ENCODE measurements around the gene EPHA5. TPM values are rescaled to one million over a fixed set of nuclear protein-coding genes. Genes with fewer than 3 reads are reported as not detected.

The EPHA5 gene
- total and polyA plus RNA-seq, 2 donors: 0.05 TPM

- Histone ChIP-seq H3K27me3 (ENCODE audit: control insufficient read depth in 2 of 2, insufficient read depth in 1 of 2, low read length in 1 of 2) (no peaks in the 10 kb centered on the region), H3K4me3 (ENCODE audit: low read length in 2 of 2) (no peak overlapping the region), H3K4me1 (ENCODE audit: control insufficient read depth in 2 of 2, insufficient read depth in 2 of 2, low read length in 2 of 2) (no peaks in the 10 kb centered on the region), H3K36me3 (ENCODE audit: control insufficient read depth in 2 of 2, insufficient read depth in 2 of 2, low read length in 1 of 2) (no peaks in the 10 kb centered on the region), H3K9me3 (ENCODE audit: control insufficient read depth in 2 of 2, insufficient read depth in 1 of 2, low read length in 1 of 2) (no peaks in the 10 kb centered on the region), H3K27ac (ENCODE audit: low read depth in 1 of 2, low read length in 1 of 2) (no peak overlapping the region)
- WGBS: 88% methylated on average over 4 of the region's 4 CpGs
- DNase-seq (ENCODE audit: low read depth in 6 of 9, low spot score in 9 of 9): no peak
These were observed 374.0 kb downstream of the EPHA5 start for GRCh38 chr4:65296246-65296645.

GRCh38 chr4:65287071-65287470, 383.2 kb downstream of the EPHA5 start:
- WGBS: 84% methylated on average over 3 of the region's 3 CpGs
- H3K27ac ChIP-seq (ENCODE audit: low read depth in 1 of 2, low read length in 1 of 2): no peak overlapping the region
- DNase-seq (ENCODE audit: low read depth in 6 of 9, low spot score in 9 of 9): no peak
- no peak overlapping the region for H3K4me3 ChIP-seq (ENCODE audit: low read length in 2 of 2)
- H3K4me1 ChIP-seq (ENCODE audit: control insufficient read depth in 2 of 2, insufficient read depth in 2 of 2, low read length in 2 of 2): no peaks in the 10 kb centered on the region
- H3K27me3 ChIP-seq (ENCODE audit: control insufficient read depth in 2 of 2, insufficient read depth in 1 of 2, low read length in 1 of 2): no peaks in the 10 kb centered on the region
- no peaks in the 10 kb centered on the region for H3K36me3 ChIP-seq (ENCODE audit: control insufficient read depth in 2 of 2, insufficient read depth in 2 of 2, low read length in 1 of 2)
- H3K9me3 ChIP-seq (ENCODE audit: control insufficient read depth in 2 of 2, insufficient read depth in 1 of 2, low read length in 1 of 2): no peaks in the 10 kb centered on the region

All from thymus (tissue), 11 donors.